Measurements from ENCODE around the gene D2HGDH. TPM values are rescaled to one million over a fixed set of nuclear protein-coding genes. Genes with fewer than 3 reads are reported as not detected.

D2HGDH gene
- total and polyA plus RNA-seq, 2 of the 8 experiments (the other 6 are each of a cell fraction or from before 2014, with no cell fraction given): 3.4 to 8.1 TPM

DNA sequence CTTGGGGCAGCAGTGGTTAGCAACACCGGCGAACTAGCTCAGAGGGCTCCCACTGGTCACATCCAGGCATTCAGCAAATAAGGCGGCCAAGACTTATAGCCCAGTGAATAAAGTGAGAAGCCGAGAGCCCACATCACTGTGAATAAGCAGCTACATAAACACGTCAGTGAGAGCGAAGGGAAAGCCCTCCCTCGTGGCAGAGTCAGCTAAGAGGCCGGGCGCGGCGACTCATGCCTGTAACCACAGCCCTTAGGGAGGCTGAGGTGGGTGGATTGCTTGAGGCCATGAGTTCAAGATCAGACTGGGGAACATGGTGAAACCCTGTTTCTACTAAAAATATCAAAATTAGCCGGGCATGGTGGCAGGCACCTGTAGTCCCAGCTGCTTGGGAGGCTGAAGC is 5.2 kb downstream of the D2HGDH start:
- Histone ChIP-seq H3K27me3 (replicated peaks in 1 of 4; ENCODE audit: control insufficient read depth in 3 of 4, extremely low read depth in 1 of 4, insufficient read depth in 3 of 4, low read length in 3 of 4) (no peaks in the 10 kb centered on the region; a peak in 1 of 7 replicates), H3K23me2 (ENCODE audit: low read depth, low read length) (peaks cover 8% of the 10 kb centered on the region; the same call in 1 of the 2 replicates), H2BK20ac (ENCODE audit: low read length) (no peak overlapping the region), H3K23ac (ENCODE audit: insufficient read length) (no peak overlapping the region), H2BK5ac (ENCODE audit: low read depth, low read length) (no peak overlapping the region), H3K9ac (replicated peaks in 1 of 4; ENCODE audit: extremely low read depth in 1 of 4, low read depth in 3 of 4, low read length in 3 of 4) (no peak overlapping the region), H3K27ac (ENCODE audit: low read depth, low read length) (no peak overlapping the region), H3K79me1 (ENCODE audit: low read depth, low read length) (no peaks in the 10 kb centered on the region; the same call in 1 of the 2 replicates), H4K8ac (ENCODE audit: extremely low read depth, insufficient read depth, low read length) (no peak overlapping the region), H2BK120ac (replicated peaks; ENCODE audit: low read depth, low read length) (no peak overlapping the region), H4K91ac (replicated peaks; ENCODE audit: insufficient read length, low read length) (no peak overlapping the region), H3K79me2 (ENCODE audit: control insufficient read depth in 1 of 2, insufficient read depth in 2 of 2, low read length in 2 of 2) (no peaks in the 10 kb centered on the region), H4K5ac (ENCODE audit: insufficient read length, low read depth, low read length) (no peak overlapping the region), H3K9me3 (ENCODE audit: insufficient read depth in 2 of 2, low read depth in 1 of 2, low read length in 1 of 2) (no peaks in the 10 kb centered on the region), H4K20me1 (replicated peaks in 1 of 2; ENCODE audit: control insufficient read depth in 1 of 2, insufficient read depth in 2 of 2, low read length in 2 of 2) (peaks cover 0 to 1% of the 10 kb centered on the region in 2 experiments), H3K4me3 (ENCODE audit: extremely low read depth in 1 of 4, insufficient read depth in 2 of 4, low read depth in 3 of 4, low read length in 4 of 4) (no peak overlapping the region), H3K4ac (replicated peaks; ENCODE audit: insufficient read length, low read depth, low read length) (no peak overlapping the region), H2AFZ (ENCODE audit: low read length) (no peak overlapping the region), H3K4me1 (replicated peaks in 1 of 4; ENCODE audit: control insufficient read depth in 3 of 4, insufficient read depth in 4 of 4, low read length in 3 of 4) (peaks cover 0 to 2% (median 0%) of the 10 kb centered on the region in 4 experiments; a peak in 2 of 7 replicates), H2BK15ac (ENCODE audit: low read length) (no peak overlapping the region), H2BK12ac (ENCODE audit: low read depth, low read length) (no peak overlapping the region), H3K14ac (ENCODE audit: insufficient read length) (no peak overlapping the region), H3K4me2 (ENCODE audit: insufficient read depth in 1 of 2, low read depth in 2 of 2, low read length in 2 of 2) (no peak overlapping the region), H3K36me3 (ENCODE audit: control insufficient read depth in 2 of 4, insufficient read depth in 4 of 4, low read length in 3 of 4) (no peaks in the 10 kb centered on the region), H3K56ac (replicated peaks; ENCODE audit: insufficient read length, low read depth, low read length) (no peak overlapping the region), H2AK5ac (ENCODE audit: low read depth, low read length) (no peak overlapping the region), H3K18ac (ENCODE audit: extremely low read depth, low read length) (no peak overlapping the region)
- CTCF ChIA-PET (ENCODE audit: partially characterized antibody): interaction anchor here (0.8 to 2.0 kb wide), 4 partner anchors 31 to 139 kb away, joined by 3 to 6 read pairs (median 4); no protein-coding TSS in a partner anchor
- no peak for TF ChIP-seq HDAC6 (IDR thresholded peaks at IDR 0.05; ENCODE audit: low read depth, low read length)
- TF ChIP-seq KDM5A (IDR thresholded peaks at IDR 0.05; ENCODE audit: low read length): no peak
- TF ChIP-seq SP4 (IDR thresholded peaks at IDR 0.05; ENCODE audit: low read length): no peak
- no peak for TF ChIP-seq FOSL1 (IDR thresholded peaks at IDR 0.05; ENCODE audit: insufficient read depth, low read depth, low read length)
- no peak for TF ChIP-seq YY1 (IDR thresholded peaks at IDR 0.05; ENCODE audit: low read depth, low read length)
- no peak for TF ChIP-seq PHF8 (conservative IDR thresholded peaks at IDR 0.05; ENCODE audit: low read depth, low read length)
- no peak for TF ChIP-seq BACH1 (IDR thresholded peaks at IDR 0.05; ENCODE audit: low read length)
- TF ChIP-seq CBX5 (IDR thresholded peaks at IDR 0.05; ENCODE audit: low read depth, low read length): no peak
- no peak for TF ChIP-seq NANOG (IDR thresholded peaks at IDR 0.05; ENCODE audit: insufficient read depth, low read depth, low read length, poor library complexity, severe bottlenecking)
- DNase-seq (ENCODE audit: low read depth in 1 of 2, low spot score in 2 of 2): no peak
- FAIRE-seq: no peak
- WGBS, 2 experiments (ENCODE audit: extremely low coverage in 1 of 2, insufficient coverage in 1 of 2, insufficient read length in 1 of 2, insufficient replicate concordance in 2 of 2, low coverage in 1 of 2, low lambda C conversion rate in 2 of 2, missing lambda C conversion rate in 1 of 2): 91% methylated on average over 12 of the region's 12 CpGs; no CpG with 5 or more reads in 1 of the 2 experiments
- POLR2A ChIA-PET (ENCODE audit: partially characterized antibody): interaction anchor here (1.5 to 1.7 kb wide), 2 partner anchors 9 to 38 kb away, joined by 6 to 8 read pairs; partner anchors contain the start of gene ING5
